Activated CD4-positive, alpha-beta T cell treated with anti-CD3 and anti-CD28 coated beads, Interleukin-2, amount 10 ng/mL, durations not matched to agents 24 days and 14 days (primary cell): Measurements from ENCODE around the gene ATP5PB. TPM values are rescaled to one million over a fixed set of nuclear protein-coding genes. Genes with fewer than 3 reads are reported as not detected.

Experiments
- DNase-seq: peaks from one replicate; pipeline ENCODE4 v3.0.0; 2022
- H3K27ac Mint-ChIP-seq: one replicate; pipeline ENCODE4 v1.8.0; 2022; ENCODE audit warnings: mild to moderate bottlenecking, mixed read lengths
- H3K27me3 Mint-ChIP-seq: one replicate; pipeline ENCODE4 v1.8.0; 2022; ENCODE audit warnings: mixed read lengths
- H3K36me3 Mint-ChIP-seq: one replicate; pipeline ENCODE4 v1.8.0; 2022; ENCODE audit warnings: low read depth, mild to moderate bottlenecking, mixed read lengths
- H3K4me1 Mint-ChIP-seq: one replicate; pipeline ENCODE4 v1.8.0; 2021; ENCODE audit warnings: mixed read lengths
- H3K4me3 Mint-ChIP-seq: one replicate; pipeline ENCODE4 v1.8.0; 2022; ENCODE audit warnings: mild to moderate bottlenecking, moderate library complexity, mixed read lengths
- H3K9me3 Mint-ChIP-seq: one replicate; pipeline ENCODE4 v1.8.0; 2021; ENCODE audit warnings: mixed read lengths
- intact Hi-C: fragments of 100-400 bp; cut with micrococcal nuclease; formaldehyde crosslinking; loops from one replicate; pipeline ENCODE4 v1.15.1; 2023
- total RNA-seq: library from RNA; stranded (reverse); gene quantifications from 2 replicates; pipeline ENCODE4 v1.2.3, GENCODE V29; 2022

ATP5PB gene
- total RNA-seq, 1 donor from 2014 or later: 325 TPM

DNA sequence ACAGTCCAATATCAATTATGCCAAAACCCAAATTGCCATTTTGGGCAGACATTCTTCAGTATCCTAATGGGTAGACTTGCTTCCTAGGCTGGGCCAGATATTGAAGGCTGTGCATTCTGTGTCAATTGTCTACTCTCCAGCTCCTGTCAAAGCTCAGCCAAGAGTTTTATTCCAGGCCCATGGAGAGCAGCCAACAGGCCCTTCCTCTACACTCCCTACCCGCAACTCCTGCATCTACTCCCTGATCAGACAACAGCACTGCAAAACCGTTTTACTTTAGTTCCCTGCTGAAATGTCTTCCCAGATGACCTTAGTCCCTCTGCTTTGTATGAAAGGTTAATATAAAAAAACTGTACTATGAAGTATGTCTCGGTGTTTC lies 60.7 kb downstream of the ATP5PB start:
- H3K4me1 Mint-ChIP-seq: peaks cover 61% of the 10 kb centered on the region
- H3K36me3 Mint-ChIP-seq: no peaks in the 10 kb centered on the region
- H3K4me3 Mint-ChIP-seq: no peak overlapping the region
- H3K27ac Mint-ChIP-seq: no peak overlapping the region
- intact Hi-C loops: loop anchor here (2.0 kb wide), 1 partner anchor 151 kb away; no protein-coding TSS in a partner anchor
- H3K9me3 Mint-ChIP-seq: peaks cover 3% of the 10 kb centered on the region
- DNase-seq: peak; percentile 46
- no peaks in the 10 kb centered on the region for H3K27me3 Mint-ChIP-seq

DNA sequence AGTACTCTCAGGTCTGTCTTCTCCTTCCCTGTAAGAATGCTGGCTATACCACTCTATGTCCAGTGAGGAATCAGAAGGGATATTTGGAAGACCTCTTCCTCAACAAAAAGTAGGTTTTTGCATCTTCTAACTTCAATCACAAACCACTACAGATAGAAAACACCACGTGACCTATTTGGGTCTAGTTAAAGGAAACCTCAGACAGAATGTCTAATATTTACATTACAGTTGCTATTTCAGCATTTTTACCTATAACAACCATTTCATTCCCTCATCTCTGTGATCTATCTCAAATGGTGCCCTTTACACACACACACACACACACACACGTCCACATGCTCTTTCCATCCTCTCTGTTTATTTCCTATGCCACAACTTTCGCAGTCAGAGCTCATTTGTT lies 62.1 kb downstream of the ATP5PB start:
- H3K9me3 Mint-ChIP-seq: peaks cover 3% of the 10 kb centered on the region
- no peak overlapping the region for H3K4me3 Mint-ChIP-seq
- peaks cover 54% of the 10 kb centered on the region for H3K4me1 Mint-ChIP-seq
- H3K36me3 Mint-ChIP-seq: no peaks in the 10 kb centered on the region
- no peak overlapping the region for H3K27ac Mint-ChIP-seq
- DNase-seq: no peak
- no peaks in the 10 kb centered on the region for H3K27me3 Mint-ChIP-seq
- intact Hi-C loops: no loop called here

Other genes starting within 250 kb of the ATP5PB start
- 175 and 180 TPM in 2 replicates for gene DENND2D, start 248.8 kb upstream of the ATP5PB start, total RNA-seq
- gene CHI3L2, start 221.8 kb upstream of the ATP5PB start, total RNA-seq: 2.3 and 3.9 TPM in 2 replicates
- not detected in 2 replicates for gene CHIA, start 158.6 kb upstream of the ATP5PB start, total RNA-seq
- 0.65 and 0.71 TPM in 2 replicates for gene OVGP1, start 21.7 kb upstream of the ATP5PB start, total RNA-seq
- 60.9 and 65.0 TPM in 2 replicates for gene WDR77, start 208 bp upstream of the ATP5PB start, total RNA-seq
- gene C1orf162, start 24.5 kb downstream of the ATP5PB start, total RNA-seq: 2.1 and 2.7 TPM in 2 replicates
- gene ADORA3, start 54.2 kb downstream of the ATP5PB start, total RNA-seq: not detected in 2 replicates
- gene TMIGD3, start 54.2 kb downstream of the ATP5PB start, total RNA-seq: not detected in 2 replicates
- 306 and 307 TPM in 2 replicates for gene RAP1A, start 170.3 kb downstream of the ATP5PB start, total RNA-seq